ENCODE results near the gene RNF31. TPM values are rescaled to one million over a fixed set of nuclear protein-coding genes. Genes with fewer than 3 reads are reported as not detected.

The RNF31 gene
- total RNA-seq, 4 donors from 2014 or later, result 26.6 to 64.2 (median 37.8) TPM

GRCh38 chr14:24189059-24189375 is 41.7 kb downstream of the RNF31 start:
- DNase-seq (ENCODE audit: low spot score) (no peak), ATAC-seq (ENCODE audit: low FRiP score) (no peak)
- TF ChIP-seq CTCF (IDR thresholded peaks at IDR 0.05), result no peak

- ATAC-seq (ENCODE audit: low FRiP score), result no peak
- DNase-seq (ENCODE audit: low spot score), result no peak
- no peak for TF ChIP-seq CTCF (IDR thresholded peaks at IDR 0.05)
Measured at GRCh38 chr14:24189460-24189859, 42.2 kb downstream of the RNF31 start.

GRCh38 chr14:24190416-24190815 is 43.1 kb downstream of the RNF31 start:
- TF ChIP-seq CTCF (IDR thresholded peaks at IDR 0.05), result no peak
- no peak for DNase-seq (ENCODE audit: low spot score)
- ATAC-seq (ENCODE audit: low FRiP score), result no peak

- ATAC-seq (ENCODE audit: low FRiP score) (no peak), DNase-seq (ENCODE audit: low spot score) (no peak)
- no peak for TF ChIP-seq CTCF (IDR thresholded peaks at IDR 0.05)
Measured at GRCh38 chr14:24192933-24193332, 45.6 kb downstream of the RNF31 start.

GRCh38 chr14:24194186-24194872 is 47.0 kb downstream of the RNF31 start:
- ATAC-seq (ENCODE audit: low FRiP score), result no peak
- no peak for DNase-seq (ENCODE audit: low spot score)
- no peak for TF ChIP-seq CTCF (IDR thresholded peaks at IDR 0.05)

- ATAC-seq (ENCODE audit: low FRiP score) (no peak), DNase-seq (ENCODE audit: low spot score) (no peak)
- no peak for TF ChIP-seq CTCF (IDR thresholded peaks at IDR 0.05)
Measured at GRCh38 chr14:24194873-24195185, 47.5 kb downstream of the RNF31 start.

GRCh38 chr14:24195186-24196070 is 48.1 kb downstream of the RNF31 start, which contains the start of gene TM9SF1:
Gene TM9SF1 (minus strand): TSS chr14:24195441. CDS start chr14:24195019, 422 bp downstream.
- ATAC-seq (ENCODE audit: low FRiP score) (peak; percentile 95), DNase-seq (ENCODE audit: low spot score) (peak; percentile 57)
- TF ChIP-seq CTCF (IDR thresholded peaks at IDR 0.05), result no peak
